Body of pancreas (tissue), 4 donors: ENCODE measurements around the gene THAP6. TPM values are rescaled to one million over a fixed set of nuclear protein-coding genes. Genes with fewer than 3 reads are reported as not detected.

Experiments
- ATAC-seq: fragments of 150-250 bp; one replicate; pipeline ENCODE4 v1.9.1; 2016
- DNase-seq, 4 donors: peaks; one replicate each; pipeline ENCODE4 v3.0.0-alpha.2; 2019
- H3K27ac ChIP-seq, 4 donors: fragments of 200-600 bp; sonication (generic); 1 replicate in 3 of 4; 2 replicates in 1 of 4; pipeline versions ENCODE4 v1.5.1 to v1.6.1; 2016 to 2019; ENCODE audit warnings: mild to moderate bottlenecking in 1 of 4, mixed read lengths in 1 of 4, moderate library complexity in 1 of 4
- H3K27me3 ChIP-seq, 2 donors: fragments of 200-600 bp; sonication (generic); one replicate each; pipeline ENCODE4 v1.6.0; 2016; ENCODE audit warnings: mild to moderate bottlenecking in 1 of 2
- H3K36me3 ChIP-seq, 2 donors: fragments of 200-600 bp; sonication (generic); replicated peaks in 1 of 2; 2 replicates each; pipeline ENCODE4 v1.5.1; 2016; ENCODE audit warnings: low read depth in 2 of 2; ENCODE audit not compliant: insufficient read depth in 1 of 2
- H3K4me1 ChIP-seq: fragments of 200-600 bp; sonication (generic); one replicate; pipeline ENCODE4 v1.6.0; 2016
- H3K4me3 ChIP-seq, 2 donors: fragments of 200-600 bp; sonication (generic); 1 replicate in 1 of 2; 2 replicates in 1 of 2; pipeline ENCODE4 v1.5.1; 2016 to 2019
- H3K9me3 ChIP-seq, 3 donors: fragments of 200-600 bp; sonication (generic); 1 replicate in 2 of 3; 2 replicates in 1 of 3; pipeline ENCODE4 v1.5.1; 2016
- CTCF ChIP-seq, 7 experiments: fragments of 450-650 bp in 4 of 7; fragments of 200-600 bp in 3 of 7; sonication (generic) in 3 of 7; IDR thresholded peaks; one replicate each; pipeline ENCODE4 v1.5.1; 2016 to 2019; ENCODE audit warnings: antibody characterized with exemption in 7 of 7
- POLR2A ChIP-seq, 3 donors: fragments of 450-650 bp; IDR thresholded peaks; one replicate each; pipeline ENCODE4 v1.6.1; 2016; ENCODE audit warnings: antibody characterized with exemption in 3 of 3, mild to moderate bottlenecking in 2 of 3
- WGBS, 2 donors: methylation state at CpG; one replicate each; pipeline ENCODE4 v1.1.5; 2017; 5-methylcytosine and 5-hydroxymethylcytosine counted together
- intact Hi-C: fragments of 100-400 bp; cut with DNase I; formaldehyde crosslinking; loops from one replicate; pipeline ENCODE4 v1.15.1; 2023
- total RNA-seq, 2 donors: library from RNA; depleted of rRNA; stranded (reverse); fragments of >200 nt; gene quantifications; one replicate each; pipeline ENCODE4 v1.1.0, GENCODE V29; 2016

THAP6 gene
- total RNA-seq, 2 donors from 2014 or later = 15.8 to 21.8 TPM

- H3K27me3 ChIP-seq = no peaks in the 10 kb centered on the region
- DNase-seq (peak; percentile 32 to 50 (median 44)), ATAC-seq (no peak)
- H3K36me3 ChIP-seq = no peaks in the 10 kb centered on the region
- 62 to 66% methylated on average over 15 of the region's 15 CpGs for WGBS, 2 donors
- intact Hi-C loops = no loop called here
- no peak overlapping the region for H3K4me3 ChIP-seq
- H3K4me1 ChIP-seq = peaks cover 4% of the 10 kb centered on the region
- TF ChIP-seq CTCF (IDR thresholded peaks at IDR 0.05) (no peak), POLR2A (IDR thresholded peaks at IDR 0.05) (no peak)
- no peak overlapping the region for H3K27ac ChIP-seq
- no peaks in the 10 kb centered on the region for H3K9me3 ChIP-seq
Measured at GRCh38 chr4:75547647-75548387, 33.5 kb downstream of the THAP6 start.

- no peaks in the 10 kb centered on the region for H3K36me3 ChIP-seq
- WGBS, 2 donors = 89 to 91% methylated on average over 2 of the region's 2 CpGs
- H3K4me1 ChIP-seq = peaks cover 4% of the 10 kb centered on the region
- no peak for TF ChIP-seq POLR2A (IDR thresholded peaks at IDR 0.05)
- TF ChIP-seq CTCF (IDR thresholded peaks at IDR 0.05) = no peak
- ATAC-seq (no peak), DNase-seq (no peak)
- H3K27ac ChIP-seq = no peak overlapping the region
- H3K9me3 ChIP-seq = no peaks in the 10 kb centered on the region
- H3K4me3 ChIP-seq = no peak overlapping the region
- intact Hi-C loops = no loop called here
- H3K27me3 ChIP-seq = no peaks in the 10 kb centered on the region
Measured at GRCh38 chr4:75549019-75549418, 34.7 kb downstream of the THAP6 start.

GRCh38 chr4:75552452-75552851 is 38.2 kb downstream of the THAP6 start:
- Histone ChIP-seq H3K36me3 (no peaks in the 10 kb centered on the region), H3K9me3 (no peaks in the 10 kb centered on the region), H3K4me3 (no peak overlapping the region), H3K4me1 (peaks cover 4% of the 10 kb centered on the region), H3K27me3 (no peaks in the 10 kb centered on the region), H3K27ac (no peak overlapping the region)
- no peak for DNase-seq
- intact Hi-C loops = no loop called here
- no peak for ATAC-seq
- TF ChIP-seq CTCF (IDR thresholded peaks at IDR 0.05) (no peak), POLR2A (IDR thresholded peaks at IDR 0.05) (no peak)

- no peak for ATAC-seq
- intact Hi-C loops = no loop called here
- no peaks in the 10 kb centered on the region for H3K9me3 ChIP-seq
Measured at GRCh38 chr4:75555294-75556164, 41.3 kb downstream of the THAP6 start, which contains the start of gene ODAPH. ODAPH (plus strand) TSS chr4:75556066; CDS start chr4:75556083, 17 bp downstream.

More at GRCh38 chr4:75555294-75556164, 41.3 kb downstream of the THAP6 start, which contains the start of gene ODAPH:
- 54 to 64% methylated on average over 9 of the region's 9 CpGs for WGBS, 2 donors
- Histone ChIP-seq H3K27ac (no peak within 1 kb of the TSS), H3K4me1 (no peaks in the 10 kb centered on the region), H3K36me3 (no peaks in the 10 kb centered on the region), H3K4me3 (no peak within 1 kb of the TSS), H3K27me3 (no peaks in the 10 kb centered on the region)
- DNase-seq = no peak
- TF ChIP-seq CTCF (IDR thresholded peaks at IDR 0.05) = no peak
- no peak for TF ChIP-seq POLR2A (IDR thresholded peaks at IDR 0.05)
